ENCODE data around the gene RSAD1.
A peak's percentile ranks its signal among the peaks of the same experiment; 100 is the strongest.

The RSAD1 gene

GRCh38 chr17:50498021-50498874, 19.6 kb downstream of the RSAD1 start:
- no peak for DNase-seq

- DNase-seq = no peak
These were observed 20.6 kb downstream of the RSAD1 start for GRCh38 chr17:50499270-50499669.

GRCh38 chr17:50499721-50500120, 21.1 kb downstream of the RSAD1 start:
- no peak for DNase-seq

GRCh38 chr17:50501054-50501453, 22.4 kb downstream of the RSAD1 start:
- peak; percentile 40 for DNase-seq

DNA sequence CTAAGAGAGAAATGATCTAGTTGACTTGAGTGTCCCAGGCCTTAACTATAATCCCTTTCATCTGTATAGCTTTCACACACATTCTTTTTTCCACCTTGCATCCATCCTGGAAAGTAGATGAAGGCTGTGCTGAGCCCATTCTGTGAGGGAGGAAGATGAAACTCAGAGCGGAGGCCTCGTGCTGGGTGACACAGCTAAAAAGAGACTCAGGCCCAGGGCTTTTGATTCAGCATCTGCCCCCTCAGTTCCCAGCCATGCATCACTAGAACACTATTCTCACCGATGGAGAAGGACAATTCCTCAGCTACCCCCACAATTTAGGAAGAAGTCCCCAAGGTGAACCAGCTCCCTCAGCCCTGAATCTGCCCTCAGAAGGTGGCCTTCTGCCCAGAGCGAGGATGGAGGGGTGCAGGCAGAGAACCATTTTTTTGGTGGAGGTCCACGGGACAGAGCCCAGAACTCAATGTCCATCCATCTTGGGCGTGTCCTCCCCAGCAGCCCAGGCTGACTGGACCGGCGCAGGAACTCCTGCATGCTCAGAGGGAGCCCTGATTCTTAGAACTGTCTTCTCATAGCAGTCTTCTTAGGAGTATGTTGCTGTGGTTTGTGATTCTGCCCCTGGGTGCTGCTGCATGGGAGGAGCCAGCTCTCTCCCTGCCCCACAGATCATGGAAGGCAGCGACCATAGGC, 23.8 kb downstream of the RSAD1 start:
- peak; percentile 23 for DNase-seq

DNA sequence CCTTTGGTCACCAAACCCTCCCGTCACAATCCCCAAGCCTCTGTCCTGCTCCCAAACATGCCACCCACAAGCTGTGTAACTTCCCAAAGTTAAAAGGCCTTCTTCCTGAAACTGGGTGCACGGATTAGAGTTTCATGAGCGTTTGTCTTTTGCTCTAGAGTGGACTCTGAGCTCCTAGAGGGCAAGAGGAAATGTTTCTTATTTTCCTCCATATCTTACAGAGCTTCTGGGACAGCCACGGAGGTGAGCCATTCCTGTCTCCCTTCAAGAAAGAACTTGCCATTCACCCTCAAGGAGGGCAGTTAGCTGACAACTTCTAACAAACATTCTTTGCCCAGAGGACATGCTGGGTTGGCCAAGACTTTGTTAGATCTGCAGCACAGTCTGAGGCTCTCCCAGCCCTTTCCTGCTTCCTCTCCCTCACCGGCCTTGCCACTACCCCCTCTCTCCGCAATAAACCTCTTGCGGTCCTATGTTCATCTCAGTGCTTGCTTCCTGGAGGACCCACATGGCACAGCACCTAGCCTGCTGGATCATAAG, 27.0 kb downstream of the RSAD1 start:
- DNase-seq = peak; percentile 41

GRCh38 chr17:50506298-50506697, 27.6 kb downstream of the RSAD1 start:
- DNase-seq = no peak

DNA sequence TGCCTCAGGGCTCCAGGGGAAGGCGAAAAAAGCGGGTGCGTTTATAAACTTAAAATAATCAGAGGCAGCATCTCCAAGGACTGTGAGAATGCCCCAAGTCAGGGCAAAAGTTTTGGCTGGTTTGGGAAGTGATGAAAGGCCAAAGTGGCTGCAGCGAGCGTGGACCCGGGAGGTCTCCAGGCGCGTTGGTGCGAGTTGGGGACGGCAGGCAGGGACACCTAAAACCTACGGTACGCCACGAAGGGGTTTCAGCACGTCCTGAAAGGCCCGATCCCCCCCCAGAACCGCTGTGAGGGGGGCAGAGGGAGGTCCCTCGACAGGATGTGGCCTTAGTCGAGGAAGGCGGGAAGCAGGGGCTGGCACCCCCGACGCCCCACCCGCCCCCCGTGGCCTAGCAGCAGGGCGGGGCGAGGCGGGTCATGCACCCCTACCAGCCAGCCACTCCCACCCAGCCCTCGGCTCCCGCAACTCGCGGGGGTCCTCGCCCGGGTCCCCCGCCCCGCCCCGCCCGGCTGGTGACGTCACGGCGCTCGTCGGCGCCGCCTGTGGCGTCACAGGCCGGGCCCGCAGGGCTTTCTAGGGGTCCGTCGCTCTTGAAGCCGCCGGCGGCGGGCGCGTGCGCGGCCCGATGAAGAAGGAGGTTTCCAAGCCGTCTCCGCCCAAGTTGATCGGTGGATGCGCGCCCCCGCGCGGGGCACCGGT, 29.4 kb downstream of the RSAD1 start, which contains the start of gene MYCBPAP:
TSS of gene MYCBPAP (plus strand) at position 569 of the 702 bp plus-strand sequence. CDS start 236 bp downstream, outside the sequence.
- peak; percentile 73 for DNase-seq

GRCh38 chr17:50508573-50509460, 30.2 kb downstream of the RSAD1 start:
- DNase-seq = no peak

- DNase-seq = peak; percentile 72
These were observed 32.4 kb downstream of the RSAD1 start for GRCh38 chr17:50511058-50511457.

DNA sequence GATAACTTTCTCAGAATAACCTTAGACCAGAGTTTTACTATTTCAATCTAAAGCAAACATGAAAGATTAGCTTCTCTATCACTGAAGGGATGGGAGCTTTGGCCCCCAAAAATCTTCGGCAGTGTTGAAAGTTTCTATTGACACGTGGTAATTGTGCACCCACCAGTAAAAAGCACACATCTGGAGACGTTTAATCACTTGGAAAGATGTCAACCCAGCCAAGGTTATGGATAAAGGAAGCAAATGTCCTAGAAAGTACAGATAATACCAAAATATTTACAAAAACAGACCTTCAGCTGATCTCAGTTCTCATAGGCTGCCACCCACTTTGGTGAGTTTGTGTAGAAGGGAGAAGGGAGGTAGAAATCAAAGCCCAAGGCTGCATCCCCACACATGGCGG, 34.8 kb downstream of the RSAD1 start:
- DNase-seq = no peak

DNA sequence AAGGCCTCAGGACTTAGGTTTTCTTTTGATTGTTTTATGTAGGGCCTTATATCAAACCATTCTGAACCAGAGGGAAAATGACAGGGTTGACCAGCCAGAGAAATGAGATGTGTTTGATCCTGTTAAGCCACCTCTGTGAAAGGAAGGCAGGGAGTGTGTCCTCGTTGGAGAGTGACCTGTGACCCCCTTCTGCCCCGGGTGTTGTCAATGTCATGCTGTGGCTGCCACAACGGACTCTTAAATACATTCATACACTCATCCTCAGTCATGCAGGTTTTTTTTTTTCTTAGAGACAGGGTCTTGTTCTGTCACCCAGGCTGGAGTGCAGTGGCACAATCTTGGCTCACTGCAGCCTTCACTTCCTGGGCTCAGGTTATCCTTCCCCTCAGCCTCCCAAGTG, 35.7 kb downstream of the RSAD1 start:
- DNase-seq = no peak

GRCh38 chr17:50514936-50515702, 36.5 kb downstream of the RSAD1 start:
- no peak for DNase-seq

- no peak for DNase-seq
These were observed 38.4 kb downstream of the RSAD1 start for GRCh38 chr17:50517011-50517410.

DNA sequence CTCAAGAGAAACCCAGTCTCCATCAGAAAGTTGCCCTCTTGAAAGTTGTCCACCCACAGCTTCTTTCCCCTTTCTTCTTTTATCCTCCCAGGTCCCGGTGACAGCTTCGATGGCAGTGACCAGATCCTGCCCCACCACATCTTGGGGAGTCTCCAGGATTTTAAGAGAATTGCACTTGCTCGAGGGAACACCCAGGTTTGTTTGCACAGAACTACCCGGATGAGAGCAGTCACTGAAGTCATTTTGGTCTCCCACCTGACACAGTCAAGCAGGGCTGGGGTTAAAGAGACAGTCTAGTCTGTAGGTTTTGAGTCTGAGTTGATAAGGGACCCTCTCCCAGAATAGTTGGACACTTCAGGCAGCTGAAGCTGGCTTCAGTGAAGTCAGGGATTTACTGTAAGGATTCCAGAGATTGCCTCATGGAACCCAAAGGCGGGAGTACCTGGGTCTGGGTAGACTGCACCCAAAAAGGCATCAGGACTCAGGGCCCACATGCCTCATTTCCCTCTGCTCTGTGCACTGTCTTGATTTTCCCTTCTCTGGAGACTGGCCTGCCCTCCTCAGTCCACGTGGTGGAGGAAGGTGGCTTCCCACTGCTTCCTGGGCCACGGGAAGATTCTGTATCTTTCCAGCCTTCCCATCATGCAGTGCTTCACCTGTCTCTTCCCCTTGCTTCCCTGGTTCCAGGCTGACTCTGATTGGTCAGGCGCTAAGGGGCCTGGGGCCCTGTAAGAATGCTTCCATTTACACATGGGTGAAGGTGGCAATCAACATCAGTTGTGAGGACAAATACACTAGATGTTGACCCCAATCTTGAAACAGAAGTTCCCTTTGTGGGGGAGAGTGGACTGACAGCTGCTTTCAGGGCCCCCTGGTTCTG, 39.1 kb downstream of the RSAD1 start:
- no peak for DNase-seq

DNA sequence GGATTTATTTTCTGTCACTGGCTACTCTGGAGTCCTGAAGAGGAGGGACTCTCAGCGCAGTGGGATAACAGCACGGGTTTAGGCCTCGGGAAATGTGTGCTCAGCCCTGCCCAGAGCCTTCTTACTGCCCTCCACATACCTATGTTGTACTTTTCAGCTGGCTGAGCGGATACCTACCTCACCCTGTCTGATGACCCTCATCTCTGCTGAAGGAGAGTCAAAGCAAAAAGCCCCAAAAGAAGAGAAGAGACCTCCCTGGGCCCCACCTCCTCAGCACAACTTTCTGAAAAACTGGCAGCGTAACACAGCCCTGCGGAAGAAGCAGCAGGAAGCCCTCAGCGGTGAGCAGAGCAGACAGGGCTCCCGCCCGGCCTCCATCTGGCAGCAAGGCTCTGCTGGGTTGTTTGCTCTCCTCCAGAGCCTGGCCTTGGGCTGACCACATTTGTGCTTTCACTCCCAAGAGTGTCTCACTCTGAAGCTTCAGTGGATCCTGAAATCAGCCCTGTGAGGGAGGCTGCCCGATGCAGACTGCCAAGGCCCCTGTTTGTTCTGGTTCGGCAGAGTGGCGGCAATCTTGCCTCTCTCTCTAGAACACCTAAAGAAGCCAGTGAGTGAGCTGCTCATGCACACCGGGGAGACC, 39.8 kb downstream of the RSAD1 start:
- DNase-seq = no peak

- no peak for DNase-seq
These were observed 40.6 kb downstream of the RSAD1 start for GRCh38 chr17:50519141-50519834.

DNA sequence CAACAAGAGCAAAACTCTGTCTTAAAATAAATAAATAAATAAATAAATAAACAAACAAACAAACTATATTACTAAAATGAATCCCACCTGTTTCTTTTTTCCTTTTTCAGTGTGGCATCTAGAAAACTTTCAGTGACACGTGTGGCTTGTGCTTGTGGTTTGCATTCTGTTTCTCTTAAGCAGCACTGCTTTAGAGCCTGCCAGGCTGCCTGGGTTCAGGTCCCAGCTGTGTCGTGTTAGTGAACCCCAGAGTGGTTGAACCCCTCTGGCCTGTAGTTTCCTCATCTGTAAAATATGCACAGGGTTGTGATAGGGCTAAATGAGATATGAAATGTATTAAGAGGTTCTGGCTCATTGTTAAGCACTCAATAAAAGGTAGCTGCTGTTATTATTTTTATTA, 41.8 kb downstream of the RSAD1 start:
- no peak for DNase-seq

DNA sequence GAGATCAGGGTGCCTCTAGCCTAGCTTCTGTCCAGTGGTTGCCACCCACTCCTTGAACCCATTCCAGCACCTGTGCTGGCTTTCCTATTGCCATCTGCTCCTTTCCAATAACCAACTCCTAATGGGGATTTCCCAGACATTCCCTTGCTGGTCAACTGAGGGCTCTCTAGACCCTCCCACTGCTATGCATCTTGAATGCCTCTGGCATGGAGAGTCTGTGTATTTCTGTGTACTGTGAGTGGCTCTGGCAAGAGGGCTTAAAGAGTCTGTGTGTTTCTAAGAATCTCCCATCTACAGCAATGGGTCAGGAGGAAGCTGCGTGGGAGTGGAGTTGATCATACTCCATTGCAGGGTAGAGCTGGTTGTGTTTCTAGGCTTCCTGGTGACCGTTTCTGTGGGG, 42.9 kb downstream of the RSAD1 start:
- DNase-seq = no peak
